Right forelimb (tissue), 1 donor: ENCODE measurements around the gene EEF2K.
"Not testable (repeated sequence)": the region's sequence is repeated elsewhere in the genome, so short reads cannot be mapped to it uniquely, and the experiment has no call there.

Experiments used
- DNase-seq: peaks from one replicate; pipeline ENCODE4 v3.0.0-alpha.2; 2018

Gene EEF2K

GRCh38 chr16:22190081-22190775 is 15.8 kb upstream of the EEF2K start:
- no peak for DNase-seq

DNA sequence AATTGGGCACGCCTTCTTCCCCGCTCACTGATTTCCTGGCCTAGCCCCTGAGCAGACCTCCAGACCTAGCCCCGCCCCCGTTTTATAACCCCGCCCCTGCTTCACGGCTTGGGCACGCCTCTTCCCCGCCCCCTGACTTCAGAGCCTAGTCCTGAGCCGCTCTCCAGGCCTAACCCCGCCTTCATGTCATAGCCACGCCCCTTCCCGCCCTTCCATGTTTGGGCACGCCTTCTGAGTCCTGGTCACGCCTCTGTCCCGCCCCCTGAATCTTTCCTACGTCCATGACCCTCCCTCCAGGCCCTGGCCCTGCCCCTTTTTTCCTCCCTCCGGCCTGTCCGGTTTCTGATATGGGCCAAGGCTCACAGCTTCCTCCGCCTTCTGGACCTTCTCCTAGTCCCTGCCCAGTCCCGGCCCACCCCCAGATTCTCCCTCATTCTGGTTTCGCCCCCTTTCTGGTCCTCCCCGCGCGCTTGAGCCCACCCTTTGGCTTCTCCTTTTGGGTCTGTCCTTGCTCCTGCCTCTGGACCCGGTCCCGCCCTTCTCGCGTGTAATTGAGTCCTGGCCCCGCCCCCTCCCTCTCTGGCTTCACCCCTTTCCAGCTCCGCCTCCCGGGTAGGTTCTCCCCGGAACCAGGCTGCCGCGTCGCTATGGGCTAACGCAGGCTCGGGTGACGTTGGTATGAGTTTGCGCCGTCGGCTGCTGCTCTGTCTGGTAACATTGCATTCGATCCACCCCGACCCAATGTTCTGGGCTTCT is 15.1 kb upstream of the EEF2K start:
- DNase-seq = peak; percentile 100

GRCh38 chr16:22191532-22192260 is 14.4 kb upstream of the EEF2K start:
- no peak for DNase-seq

DNA sequence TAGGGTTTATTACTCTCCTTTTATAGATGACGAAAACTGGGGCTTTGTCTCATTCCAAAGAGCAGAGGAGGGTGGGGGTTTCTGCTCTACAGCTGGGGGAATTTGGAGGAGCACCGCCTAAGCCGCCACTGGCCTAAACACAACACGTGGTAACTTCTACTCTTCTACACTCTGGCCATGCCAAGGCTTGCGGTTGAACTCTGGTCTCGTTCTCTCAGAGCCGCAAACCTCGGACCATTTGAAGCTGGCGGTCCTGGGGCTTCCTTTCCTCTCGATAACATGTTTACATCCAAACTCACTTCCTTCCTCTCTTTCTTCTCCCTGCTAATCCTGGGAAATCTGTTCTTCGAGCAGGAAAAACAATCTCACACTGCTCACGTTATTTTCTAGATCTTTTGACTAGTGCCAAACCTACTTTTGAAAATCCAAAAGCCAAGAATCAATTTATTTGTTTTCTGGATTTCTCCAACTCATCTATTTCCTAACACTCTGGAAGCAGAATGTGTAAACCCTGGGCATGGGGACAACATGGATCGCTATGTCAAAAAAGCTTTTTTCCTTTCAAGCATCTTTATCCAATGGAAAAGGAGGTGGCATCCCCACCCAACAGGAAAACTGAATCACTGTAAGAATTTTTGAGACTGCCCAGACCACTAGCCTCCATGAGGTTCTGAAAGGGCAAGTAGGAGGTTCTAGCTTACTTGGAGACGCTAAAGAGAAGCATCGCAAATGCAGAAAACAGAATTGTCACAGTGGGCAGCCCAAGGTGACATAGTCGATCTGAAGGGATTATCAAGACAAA is 13.6 kb upstream of the EEF2K start:
- peak; percentile 83 for DNase-seq

DNA sequence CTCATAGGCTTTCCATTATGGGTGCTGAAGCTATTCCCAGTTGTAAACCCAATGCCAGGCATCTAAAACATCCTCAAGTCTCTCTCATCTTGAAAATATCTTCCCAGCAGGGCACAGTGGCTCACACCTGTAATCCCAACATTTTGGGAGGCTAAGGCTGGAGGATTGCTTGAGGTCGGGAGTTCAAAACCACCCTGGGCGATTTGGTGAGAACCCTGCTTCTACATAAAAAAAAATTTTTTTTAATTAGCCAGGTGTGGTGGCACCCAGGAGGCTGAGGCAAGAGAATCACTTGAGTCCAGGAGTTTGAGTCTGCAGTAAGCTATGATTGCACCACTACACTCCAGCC is 13.0 kb upstream of the EEF2K start:
- DNase-seq = no peak

GRCh38 chr16:22194707-22195444 is 11.2 kb upstream of the EEF2K start:
- DNase-seq = no peak

DNA sequence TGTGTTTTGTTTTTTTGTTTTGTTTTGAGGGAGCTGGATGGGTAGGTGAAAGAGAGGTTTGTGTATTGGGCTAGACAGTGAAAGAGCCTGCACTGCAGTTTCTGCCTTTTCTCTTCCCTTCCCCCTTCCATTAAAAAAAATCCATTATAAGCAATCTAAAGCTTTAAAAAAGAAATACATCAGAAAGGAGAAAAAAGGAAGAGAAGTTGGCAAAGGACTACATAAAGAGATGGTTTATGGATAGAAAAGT is 10.7 kb upstream of the EEF2K start:
- no peak for DNase-seq

GRCh38 chr16:22195695-22196558 is 10.2 kb upstream of the EEF2K start:
- DNase-seq = peak; percentile 99

- not testable (repeated sequence) for DNase-seq
Measured at GRCh38 chr16:22196559-22197168, 9.4 kb upstream of the EEF2K start.

DNA sequence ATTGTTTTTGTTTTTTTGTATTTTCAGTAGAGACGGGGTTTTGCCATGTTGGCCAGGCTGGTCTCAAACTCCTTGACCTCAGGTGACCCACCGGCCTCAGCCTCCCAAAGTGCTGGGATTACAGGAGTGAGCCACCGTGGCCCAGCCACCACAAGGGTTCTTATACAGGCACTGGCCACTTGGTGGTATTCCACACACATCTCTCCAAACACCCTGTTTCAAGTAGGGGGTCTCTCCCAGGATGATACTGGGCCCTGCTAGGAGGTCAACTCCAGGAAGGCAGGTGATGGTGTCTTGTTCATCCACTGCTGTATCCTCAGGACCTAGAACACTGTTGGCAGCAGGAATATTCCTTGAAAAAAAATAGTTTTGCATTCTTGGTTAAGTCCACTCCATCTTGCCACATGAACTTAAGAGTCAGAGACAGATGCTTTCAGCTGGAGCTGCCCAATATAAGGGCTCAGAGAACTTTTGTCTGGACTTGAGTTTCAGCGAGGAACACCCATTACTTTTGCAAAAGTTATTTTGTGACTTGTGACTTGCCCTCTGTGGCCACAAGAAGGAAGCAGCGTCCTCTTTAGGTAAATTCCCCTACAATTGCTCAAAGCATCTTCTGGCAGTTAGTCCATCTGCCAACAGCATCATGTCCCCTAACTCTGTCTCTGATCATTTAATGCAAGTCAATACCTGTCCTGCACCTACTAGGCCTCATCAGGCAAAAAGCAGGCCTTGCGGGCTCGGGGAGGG is 7.4 kb upstream of the EEF2K start:
- DNase-seq = no peak

- no peak for DNase-seq
Measured at GRCh38 chr16:22202261-22202637, 3.8 kb upstream of the EEF2K start.

- no peak for DNase-seq
Measured at GRCh38 chr16:22203091-22203490, 3.0 kb upstream of the EEF2K start.

DNA sequence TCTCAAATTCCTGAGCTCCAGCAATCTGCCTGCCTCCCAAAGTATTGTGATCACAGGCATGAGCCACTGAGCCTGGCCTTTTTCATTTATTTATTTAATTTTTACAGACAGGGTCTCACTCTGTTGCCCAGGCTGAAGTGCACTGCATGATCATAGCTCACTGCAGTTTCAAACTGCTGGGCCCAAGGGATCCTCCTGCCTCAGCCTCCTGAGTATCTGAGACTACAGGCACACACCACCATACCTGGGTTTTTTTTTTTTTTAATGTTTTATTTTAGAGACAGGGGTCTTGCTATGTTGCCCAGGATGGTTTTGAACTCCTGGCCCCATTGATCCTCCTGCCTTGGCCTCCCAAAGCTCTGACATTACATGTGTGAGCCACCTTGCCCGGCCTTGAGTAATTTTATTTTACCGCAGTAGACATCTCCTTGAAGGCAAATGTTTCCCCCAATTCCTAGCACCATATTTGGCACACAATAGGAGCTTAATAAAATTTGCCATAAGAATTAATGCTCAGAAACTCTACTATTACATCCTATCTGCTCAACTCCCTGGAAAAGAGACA is 1.9 kb upstream of the EEF2K start:
- DNase-seq = no peak

DNA sequence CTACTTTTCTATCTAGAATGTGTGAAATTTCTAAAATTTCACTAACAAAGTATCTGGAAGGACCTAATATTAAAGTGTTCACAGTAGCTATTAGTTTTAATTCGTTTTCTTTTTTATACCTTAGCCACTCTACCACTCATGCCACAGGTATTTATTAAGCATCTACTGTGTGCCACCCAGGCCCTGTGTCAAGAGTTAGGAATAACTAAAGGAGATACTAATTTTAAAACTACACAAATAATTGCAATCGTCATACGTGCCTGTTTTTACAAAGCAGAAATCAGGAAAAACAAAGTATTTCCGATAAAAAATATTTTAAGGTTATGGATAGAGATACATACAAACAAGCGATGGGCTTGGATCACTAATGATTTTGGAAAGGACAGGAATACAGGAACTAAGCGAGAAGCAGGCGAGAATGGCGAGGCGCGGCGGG is 483 bp upstream of the EEF2K start:
- no peak for DNase-seq

GRCh38 chr16:22206842-22207714 is 1.0 kb downstream of the EEF2K start:
- peak; percentile 91 for DNase-seq

GRCh38 chr16:22207715-22208360 is 1.8 kb downstream of the EEF2K start:
- DNase-seq = no peak

- DNase-seq = no peak
Measured at GRCh38 chr16:22210285-22210684, 4.2 kb downstream of the EEF2K start.

DNA sequence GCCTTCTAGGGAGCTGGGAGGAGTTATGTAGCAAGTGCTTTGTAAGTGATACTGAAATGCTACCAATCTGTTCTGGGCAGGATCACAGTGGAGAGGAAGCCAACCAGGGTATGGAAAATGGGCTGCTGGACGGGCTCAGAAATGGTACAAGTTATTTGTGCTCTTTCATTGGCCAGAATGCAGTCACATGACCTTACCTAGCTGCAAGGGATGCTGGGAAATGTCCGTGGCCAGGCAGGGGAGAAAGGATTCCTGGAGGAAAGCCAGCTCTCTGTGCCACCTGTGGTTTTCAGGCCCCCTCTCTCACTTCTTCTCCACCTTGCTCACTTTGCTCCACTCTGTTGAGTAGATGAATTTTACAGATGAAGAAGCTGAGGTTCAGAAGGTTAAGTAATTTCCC is 4.8 kb downstream of the EEF2K start:
- DNase-seq = no peak

DNA sequence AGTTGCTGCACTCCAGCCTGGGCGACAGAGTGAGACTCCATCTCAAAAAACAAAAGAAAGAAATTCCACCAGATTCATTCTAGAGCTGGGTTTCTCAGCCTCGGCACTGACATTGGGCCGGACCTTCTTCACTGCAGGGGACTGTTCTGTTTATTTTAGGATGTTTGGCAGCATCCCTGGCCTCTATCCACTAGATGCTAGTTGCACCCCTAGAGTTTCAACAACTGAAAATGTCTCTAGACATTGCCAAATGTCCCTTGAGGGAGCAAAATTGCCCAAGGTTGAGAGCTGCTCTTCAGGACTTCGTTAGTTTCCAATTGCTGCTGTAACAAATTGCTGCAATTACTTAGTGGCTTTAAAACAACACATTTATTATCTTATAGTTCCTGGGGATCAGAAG is 7.2 kb downstream of the EEF2K start:
- DNase-seq = no peak
